ENCODE measurements around the gene PCDHGA1.

PCDHGA1 gene

DNA sequence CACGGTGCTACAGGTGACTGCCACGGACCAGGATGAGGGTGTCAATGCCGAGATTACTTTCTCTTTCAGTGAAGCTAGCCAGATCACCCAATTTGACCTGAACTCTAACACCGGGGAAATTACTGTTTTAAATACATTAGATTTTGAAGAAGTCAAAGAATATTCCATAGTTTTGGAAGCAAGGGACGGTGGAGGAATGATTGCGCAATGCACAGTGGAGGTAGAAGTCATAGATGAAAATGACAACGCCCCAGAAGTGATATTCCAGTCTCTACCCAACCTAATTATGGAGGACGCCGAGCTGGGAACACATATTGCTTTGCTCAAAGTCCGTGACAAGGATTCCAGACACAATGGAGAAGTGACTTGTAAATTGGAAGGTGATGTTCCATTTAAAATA, 58.3 kb downstream of the PCDHGA1 start:
- H3K79me2 ChIP-seq (ENCODE audit: control insufficient read depth, insufficient read depth, low read length, poor library complexity), result no peaks in the 10 kb centered on the region
- no peaks in the 10 kb centered on the region for H3K4me1 ChIP-seq (ENCODE audit: control insufficient read depth in 1 of 2, insufficient read depth in 2 of 2, low read length in 2 of 2)
- H3K36me3 ChIP-seq (ENCODE audit: control insufficient read depth in 1 of 2, insufficient read depth in 2 of 2, low read length in 2 of 2), result peaks cover 16 to 20% of the 10 kb centered on the region in 2 experiments
- H3K4me3 ChIP-seq (ENCODE audit: low read depth, low read length), result peak overlapping the region; percentile 48
- WGBS (ENCODE audit: extremely low coverage, insufficient coverage, insufficient read length), result no CpG with 5 or more reads among the region's 10 CpGs
- no peak overlapping the region for H4K12ac ChIP-seq (ENCODE audit: low read depth, low read length)
- no peak for DNase-seq
- no peak overlapping the region for H3K4me2 ChIP-seq (ENCODE audit: low read length)
- no peak overlapping the region for H2BK120ac ChIP-seq (ENCODE audit: insufficient read depth, low read length, poor library complexity)
- no peaks in the 10 kb centered on the region for H3K27me3 ChIP-seq (ENCODE audit: insufficient read depth, low read length)
- no peak overlapping the region for H2AK5ac ChIP-seq (ENCODE audit: low read length)
- no peak overlapping the region for H3K14ac ChIP-seq (ENCODE audit: low read length)
- H3K18ac ChIP-seq (ENCODE audit: low read length), result no peak overlapping the region
- H2BK12ac ChIP-seq (ENCODE audit: low read length), result no peak overlapping the region
- no peak overlapping the region for H4K91ac ChIP-seq (ENCODE audit: low read depth, low read length)
- H2BK5ac ChIP-seq (ENCODE audit: low read depth, low read length, poor library complexity), result no peak overlapping the region
- no peak overlapping the region for H2AFZ ChIP-seq (ENCODE audit: insufficient read depth, low read length, poor library complexity)
- H3K27ac ChIP-seq (ENCODE audit: low read depth, low read length), result no peak overlapping the region
- no peak overlapping the region for H3K23ac ChIP-seq (ENCODE audit: low read length)
- peaks cover 38% of the 10 kb centered on the region for H3K9me3 ChIP-seq (ENCODE audit: insufficient read depth, low read depth, low read length)
- H3K79me1 ChIP-seq (ENCODE audit: low read length), result no peaks in the 10 kb centered on the region
- H3K4ac ChIP-seq (ENCODE audit: low read depth, low read length), result no peak overlapping the region
- H3K9ac ChIP-seq (ENCODE audit: low read length), result no peak overlapping the region
- no peak overlapping the region for H4K8ac ChIP-seq (ENCODE audit: low read depth, low read length)

- no peaks in the 10 kb centered on the region for H3K4me1 ChIP-seq (ENCODE audit: control insufficient read depth in 1 of 2, insufficient read depth in 2 of 2, low read length in 2 of 2)
- no peak overlapping the region for H4K8ac ChIP-seq (ENCODE audit: low read depth, low read length)
- no peak overlapping the region for H2BK12ac ChIP-seq (ENCODE audit: low read length)
- H2AK5ac ChIP-seq (ENCODE audit: low read length), result no peak overlapping the region
- no peak overlapping the region for H4K91ac ChIP-seq (ENCODE audit: low read depth, low read length)
- H3K27me3 ChIP-seq (ENCODE audit: insufficient read depth, low read length), result no peaks in the 10 kb centered on the region
- H3K4me2 ChIP-seq (ENCODE audit: low read length), result no peak overlapping the region
- WGBS (ENCODE audit: extremely low coverage, insufficient coverage, insufficient read length), result no CpG with 5 or more reads among the region's 77 CpGs
- no peak overlapping the region for H2AFZ ChIP-seq (ENCODE audit: insufficient read depth, low read length, poor library complexity)
- H3K79me2 ChIP-seq (ENCODE audit: control insufficient read depth, insufficient read depth, low read length, poor library complexity), result no peaks in the 10 kb centered on the region
- H3K4me3 ChIP-seq (ENCODE audit: low read depth, low read length), result no peak overlapping the region
- H3K9me3 ChIP-seq (ENCODE audit: insufficient read depth, low read depth, low read length), result peaks cover 40% of the 10 kb centered on the region
- no peaks in the 10 kb centered on the region for H3K79me1 ChIP-seq (ENCODE audit: low read length)
- H3K14ac ChIP-seq (ENCODE audit: low read length), result no peak overlapping the region
- no peak overlapping the region for H3K9ac ChIP-seq (ENCODE audit: low read length)
- H3K23ac ChIP-seq (ENCODE audit: low read length), result no peak overlapping the region
- H4K12ac ChIP-seq (ENCODE audit: low read depth, low read length), result no peak overlapping the region
- no peak overlapping the region for H3K18ac ChIP-seq (ENCODE audit: low read length)
- H3K36me3 ChIP-seq (ENCODE audit: control insufficient read depth in 1 of 2, insufficient read depth in 2 of 2, low read length in 2 of 2), result peaks cover 19 to 23% of the 10 kb centered on the region in 2 experiments
- DNase-seq, result no peak
- H2BK5ac ChIP-seq (ENCODE audit: low read depth, low read length, poor library complexity), result no peak overlapping the region
- no peak overlapping the region for H3K4ac ChIP-seq (ENCODE audit: low read depth, low read length)
- no peak overlapping the region for H3K27ac ChIP-seq (ENCODE audit: low read depth, low read length)
- no peak overlapping the region for H2BK120ac ChIP-seq (ENCODE audit: insufficient read depth, low read length, poor library complexity)
Measured at GRCh38 chr5:141389153-141390042, 59.1 kb downstream of the PCDHGA1 start.

DNA sequence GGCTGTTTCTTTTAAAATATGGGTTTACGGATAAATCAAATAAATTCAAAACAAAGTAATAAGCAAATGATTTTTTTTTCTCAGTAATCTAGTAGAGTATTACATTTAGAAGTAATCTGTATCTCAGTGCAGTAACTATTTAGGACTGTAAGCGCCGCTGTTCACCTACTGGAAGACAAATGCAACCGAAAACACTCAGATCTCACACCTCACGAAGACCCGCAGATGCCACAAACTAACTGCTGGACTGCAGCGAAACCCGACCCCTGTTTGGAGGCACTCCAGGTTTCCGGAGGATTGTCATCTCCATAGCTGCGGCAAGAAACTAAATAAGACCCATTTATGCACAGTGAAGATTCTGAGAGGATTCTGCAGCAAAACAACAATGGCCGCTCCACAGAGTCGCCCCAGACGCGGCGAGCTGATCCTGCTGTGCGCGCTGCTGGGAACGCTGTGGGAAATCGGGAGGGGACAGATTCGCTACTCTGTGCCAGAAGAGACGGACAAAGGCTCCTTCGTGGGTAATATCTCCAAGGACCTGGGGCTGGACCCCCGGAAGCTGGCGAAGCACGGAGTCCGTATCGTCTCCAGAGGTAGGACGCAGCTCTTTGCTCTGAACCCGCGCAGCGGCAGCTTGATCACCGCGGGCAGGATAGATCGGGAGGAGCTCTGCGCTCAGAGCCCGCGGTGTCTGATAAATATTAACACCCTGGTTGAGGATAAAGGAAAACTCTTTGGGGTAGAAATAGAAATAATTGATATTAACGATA, 62.3 kb downstream of the PCDHGA1 start, which contains the start of gene PCDHGA8:
Gene PCDHGA8, plus strand, starts transcription at position 205 of the 770 bp plus-strand sequence. Its CDS starts 181 bp downstream, at position 386.
- Histone ChIP-seq H3K4me3 (ENCODE audit: low read depth, low read length) (no peak within 1 kb of the TSS), H3K79me2 (ENCODE audit: control insufficient read depth, insufficient read depth, low read length, poor library complexity) (no peaks in the 10 kb centered on the region), H3K36me3 (ENCODE audit: control insufficient read depth in 1 of 2, insufficient read depth in 2 of 2, low read length in 2 of 2) (peaks cover 19 to 25% of the 10 kb centered on the region in 2 experiments), H2BK5ac (ENCODE audit: low read depth, low read length, poor library complexity) (no peak within 1 kb of the TSS), H3K27me3 (ENCODE audit: insufficient read depth, low read length) (no peaks in the 10 kb centered on the region), H4K12ac (ENCODE audit: low read depth, low read length) (no peak within 1 kb of the TSS), H4K91ac (ENCODE audit: low read depth, low read length) (no peak within 1 kb of the TSS), H3K4me1 (ENCODE audit: control insufficient read depth in 1 of 2, insufficient read depth in 2 of 2, low read length in 2 of 2) (no peaks in the 10 kb centered on the region), H3K14ac (ENCODE audit: low read length) (no peak within 1 kb of the TSS), H2AK5ac (ENCODE audit: low read length) (no peak within 1 kb of the TSS), H3K9ac (ENCODE audit: low read length) (no peak within 1 kb of the TSS), H3K27ac (ENCODE audit: low read depth, low read length) (no peak within 1 kb of the TSS), H3K4me2 (ENCODE audit: low read length) (no peak within 1 kb of the TSS), H2BK120ac (ENCODE audit: insufficient read depth, low read length, poor library complexity) (no peak within 1 kb of the TSS), H3K4ac (ENCODE audit: low read depth, low read length) (no peak within 1 kb of the TSS), H2BK12ac (ENCODE audit: low read length) (no peak within 1 kb of the TSS), H3K9me3 (ENCODE audit: insufficient read depth, low read depth, low read length) (peaks cover 38% of the 10 kb centered on the region), H2AFZ (ENCODE audit: insufficient read depth, low read length, poor library complexity) (no peak within 1 kb of the TSS), H4K8ac (ENCODE audit: low read depth, low read length) (no peak within 1 kb of the TSS), H3K79me1 (ENCODE audit: low read length) (no peaks in the 10 kb centered on the region), H3K18ac (ENCODE audit: low read length) (no peak within 1 kb of the TSS), H3K23ac (ENCODE audit: low read length) (no peak within 1 kb of the TSS)
- DNase-seq, result no peak
- no CpG with 5 or more reads among the region's 38 CpGs for WGBS (ENCODE audit: extremely low coverage, insufficient coverage, insufficient read length)

DNA sequence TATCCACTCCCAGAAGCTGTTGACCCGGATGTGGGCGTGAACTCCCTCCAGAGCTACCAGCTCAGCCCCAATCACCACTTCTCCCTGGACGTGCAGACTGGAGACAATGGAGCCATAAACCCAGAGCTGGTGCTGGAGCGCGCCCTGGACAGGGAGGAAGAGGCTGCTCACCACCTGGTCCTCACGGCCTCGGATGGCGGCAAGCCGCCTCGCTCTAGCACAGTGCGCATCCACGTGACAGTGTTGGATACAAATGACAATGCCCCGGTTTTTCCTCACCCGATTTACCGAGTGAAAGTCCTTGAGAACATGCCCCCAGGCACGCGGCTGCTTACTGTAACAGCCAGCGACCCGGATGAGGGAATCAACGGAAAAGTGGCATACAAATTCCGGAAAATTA, 63.0 kb downstream of the PCDHGA1 start:
- Histone ChIP-seq H3K4ac (ENCODE audit: low read depth, low read length) (no peak overlapping the region), H3K18ac (ENCODE audit: low read length) (no peak overlapping the region), H3K9me3 (ENCODE audit: insufficient read depth, low read depth, low read length) (peaks cover 39% of the 10 kb centered on the region), H3K4me3 (ENCODE audit: low read depth, low read length) (no peak overlapping the region), H3K14ac (ENCODE audit: low read length) (no peak overlapping the region), H3K4me1 (ENCODE audit: control insufficient read depth in 1 of 2, insufficient read depth in 2 of 2, low read length in 2 of 2) (no peaks in the 10 kb centered on the region), H2AFZ (ENCODE audit: insufficient read depth, low read length, poor library complexity) (no peak overlapping the region), H3K36me3 (ENCODE audit: control insufficient read depth in 1 of 2, insufficient read depth in 2 of 2, low read length in 2 of 2) (peaks cover 19 to 27% of the 10 kb centered on the region in 2 experiments), H4K91ac (ENCODE audit: low read depth, low read length) (no peak overlapping the region), H3K27me3 (ENCODE audit: insufficient read depth, low read length) (no peaks in the 10 kb centered on the region), H2BK120ac (ENCODE audit: insufficient read depth, low read length, poor library complexity) (no peak overlapping the region), H3K79me1 (ENCODE audit: low read length) (no peaks in the 10 kb centered on the region), H3K4me2 (ENCODE audit: low read length) (no peak overlapping the region), H3K27ac (ENCODE audit: low read depth, low read length) (no peak overlapping the region), H4K12ac (ENCODE audit: low read depth, low read length) (no peak overlapping the region), H4K8ac (ENCODE audit: low read depth, low read length) (no peak overlapping the region), H2BK5ac (ENCODE audit: low read depth, low read length, poor library complexity) (no peak overlapping the region), H3K23ac (ENCODE audit: low read length) (no peak overlapping the region), H2AK5ac (ENCODE audit: low read length) (no peak overlapping the region), H3K9ac (ENCODE audit: low read length) (no peak overlapping the region), H2BK12ac (ENCODE audit: low read length) (no peak overlapping the region), H3K79me2 (ENCODE audit: control insufficient read depth, insufficient read depth, low read length, poor library complexity) (no peaks in the 10 kb centered on the region)
- WGBS (ENCODE audit: extremely low coverage, insufficient coverage, insufficient read length), result no CpG with 5 or more reads among the region's 21 CpGs
- DNase-seq, result no peak

All from trophoblast cell (in vitro differentiated cells and primary cell).